Small intestine (tissue), 7 donors: ENCODE measurements around the gene GEMIN5. TPM values are rescaled to one million over a fixed set of nuclear protein-coding genes. Genes with fewer than 3 reads are reported as not detected.
"Not testable (repeated sequence)": the region's sequence is repeated elsewhere in the genome, so short reads cannot be mapped to it uniquely, and the experiment has no call there.

ENCODE experiments used
- DNase-seq, 2 donors: peaks; one replicate each; pipeline versions ENCODE4 v3.0.0 to v3.0.0-alpha.2; 2013
- FAIRE-seq: peaks from 2 replicates; lab custom pipeline; 2012; peaks lifted over from hg19 to GRCh38; lab: Jason Lieb, UNC
- H3K27ac ChIP-seq, 3 donors: one replicate each; pipeline ENCODE4 v1.5.1; 2013; ENCODE audit warnings: low read length in 2 of 3, mild to moderate bottlenecking in 2 of 3, control low read depth in 1 of 3, inconsistent platforms in 1 of 3, low read depth in 1 of 3, moderate library complexity in 1 of 3
- H3K27me3 ChIP-seq, 3 donors: one replicate each; pipeline ENCODE4 v1.6.1; 2013; ENCODE audit warnings: low read length in 3 of 3, inconsistent platforms in 1 of 3; ENCODE audit not compliant: control insufficient read depth in 3 of 3, insufficient read depth in 3 of 3
- H3K36me3 ChIP-seq, 3 donors: one replicate each; pipeline ENCODE4 v1.6.1; 2013; ENCODE audit warnings: low read length in 3 of 3, inconsistent platforms in 1 of 3, low read depth in 1 of 3, mild to moderate bottlenecking in 1 of 3, moderate library complexity in 1 of 3; ENCODE audit not compliant: control insufficient read depth in 3 of 3, insufficient read depth in 2 of 3
- H3K4me1 ChIP-seq, 3 donors: one replicate each; pipeline ENCODE4 v1.6.1; 2013; ENCODE audit warnings: low read length in 2 of 3, inconsistent platforms in 1 of 3, low read depth in 1 of 3, mild to moderate bottlenecking in 1 of 3, moderate library complexity in 1 of 3; ENCODE audit not compliant: control insufficient read depth in 3 of 3, insufficient read depth in 2 of 3
- H3K4me3 ChIP-seq, 3 donors: one replicate each; pipeline ENCODE4 v1.5.1; 2013; ENCODE audit warnings: low read length in 3 of 3, control low read depth in 1 of 3, inconsistent platforms in 1 of 3, low read depth in 1 of 3, mild to moderate bottlenecking in 1 of 3, moderate library complexity in 1 of 3
- H3K9me3 ChIP-seq, 2 donors: one replicate each; pipeline ENCODE4 v1.6.1; 2013; ENCODE audit warnings: low read depth in 1 of 2, low read length in 1 of 2; ENCODE audit not compliant: control insufficient read depth in 2 of 2, insufficient read depth in 1 of 2
- WGBS, 3 donors: extraction: QIAGEN DNeasy Blood & Tissue Kit; methylation state at CpG; one replicate each; pipeline ENCODE4 v1.1.7; 2013; 5-methylcytosine and 5-hydroxymethylcytosine counted together
- polyA plus RNA-seq, 4 donors: library from polyadenylated mRNA; stranded (reverse) in 3 of 4; unstranded in 1 of 4; fragments of 200-250 nt in 3 of 4; fragments of 120-200 nt in 1 of 4; gene quantifications; one replicate each; pipeline versions ENCODE4 v1.2.1 to v1.2.3, GENCODE V29; 2013
- donor health status: healthy with polysubstance abuse.
- donor health status: control.
- donor health status: control.
- donor health status: Bipolar disorder and iron deficiency.
- donor health status: healthy.

The GEMIN5 gene
- polyA plus RNA-seq, 4 donors: 1.4 to 11.6 (median 3.4) TPM

GRCh38 chr5:154905601-154906000 lies 32.4 kb downstream of the GEMIN5 start:
- not testable (repeated sequence) for H3K4me1 ChIP-seq, FAIRE-seq, H3K4me3 ChIP-seq, H3K9me3 ChIP-seq, H3K27me3 ChIP-seq, DNase-seq, H3K27ac ChIP-seq
- H3K36me3 ChIP-seq: peaks cover 12 to 53% (median 16%) of the 10 kb centered on the region in 3 donors
- 83 to 96% (median 87%) methylated on average over 7 of the region's 7 CpGs for WGBS, 3 donors

- FAIRE-seq (no peak), DNase-seq (no peak)
- Histone ChIP-seq H3K27ac (no peak overlapping the region), H3K9me3 (no peaks in the 10 kb centered on the region), H3K4me3 (no peak overlapping the region), H3K36me3 (peaks cover 18 to 47% (median 19%) of the 10 kb centered on the region in 3 donors), H3K4me1 (no peaks in the 10 kb centered on the region), H3K27me3 (no peaks in the 10 kb centered on the region)
- WGBS, 3 donors: 94 to 96% (median 96%) methylated on average over 6 of the region's 6 CpGs
These were observed 36.1 kb downstream of the GEMIN5 start for GRCh38 chr5:154901913-154902312.

- no peaks in the 10 kb centered on the region for H3K9me3 ChIP-seq
- no peak for DNase-seq
- H3K27me3 ChIP-seq: no peaks in the 10 kb centered on the region
- 93 to 99% (median 94%) methylated on average over 2 of the region's 2 CpGs for WGBS, 3 donors
- no peak for FAIRE-seq
- H3K36me3 ChIP-seq: peaks cover 18 to 44% (median 19%) of the 10 kb centered on the region in 3 donors
- H3K4me1 ChIP-seq: no peaks in the 10 kb centered on the region
- H3K4me3 ChIP-seq: no peak overlapping the region
- H3K27ac ChIP-seq: no peak overlapping the region
These were observed 36.7 kb downstream of the GEMIN5 start for GRCh38 chr5:154901276-154901675.

- FAIRE-seq (no peak), DNase-seq (no peak)
- H3K4me1 ChIP-seq: no peaks in the 10 kb centered on the region
- H3K27ac ChIP-seq: no peak overlapping the region
- no peak overlapping the region for H3K4me3 ChIP-seq
- no peaks in the 10 kb centered on the region for H3K27me3 ChIP-seq
- WGBS, 3 donors: 97 to 100% (median 98%) methylated on average over 1 of the region's 1 CpG
- no peaks in the 10 kb centered on the region for H3K9me3 ChIP-seq
- peaks cover 17 to 48% (median 21%) of the 10 kb centered on the region in 3 donors for H3K36me3 ChIP-seq
These were observed 37.9 kb downstream of the GEMIN5 start for GRCh38 chr5:154900066-154900465.

- Histone ChIP-seq H3K27me3 (no peaks in the 10 kb centered on the region), H3K4me1 (no peaks in the 10 kb centered on the region), H3K27ac (no peak overlapping the region), H3K9me3 (no peaks in the 10 kb centered on the region), H3K4me3 (no peak overlapping the region), H3K36me3 (peaks cover 16 to 47% (median 21%) of the 10 kb centered on the region in 3 donors)
- DNase-seq (no peak), FAIRE-seq (no peak)
- WGBS, 3 donors: 93 to 97% (median 96%) methylated on average over 9 of the region's 9 CpGs
These were observed 38.7 kb downstream of the GEMIN5 start for GRCh38 chr5:154899151-154899816.

- no peaks in the 10 kb centered on the region for H3K27me3 ChIP-seq
- no peaks in the 10 kb centered on the region for H3K9me3 ChIP-seq
- H3K36me3 ChIP-seq: peaks cover 14 to 54% (median 24%) of the 10 kb centered on the region in 3 donors
- H3K4me3 ChIP-seq: no peak overlapping the region
- H3K27ac ChIP-seq: no peak overlapping the region
- 96 to 97% (median 96%) methylated on average over 4 of the region's 4 CpGs for WGBS, 3 donors
- no peaks in the 10 kb centered on the region for H3K4me1 ChIP-seq
- DNase-seq: no peak
- no peak for FAIRE-seq
These were observed 39.8 kb downstream of the GEMIN5 start for GRCh38 chr5:154898210-154898609.

- no peak overlapping the region for H3K4me3 ChIP-seq
- H3K27me3 ChIP-seq: no peaks in the 10 kb centered on the region
- peaks cover 12 to 59% (median 22%) of the 10 kb centered on the region in 3 donors for H3K36me3 ChIP-seq
- DNase-seq: peak in 1 of 2 donors; percentile 58
- no peak overlapping the region for H3K27ac ChIP-seq
- FAIRE-seq: no peak
- no peaks in the 10 kb centered on the region for H3K4me1 ChIP-seq
- no peaks in the 10 kb centered on the region for H3K9me3 ChIP-seq
These were observed 41.3 kb downstream of the GEMIN5 start for GRCh38 chr5:154896562-154897165.

- FAIRE-seq: no peak
- H3K9me3 ChIP-seq: no peaks in the 10 kb centered on the region
- no peaks in the 10 kb centered on the region for H3K4me1 ChIP-seq
- no peak overlapping the region for H3K27ac ChIP-seq
- H3K27me3 ChIP-seq: no peaks in the 10 kb centered on the region
- DNase-seq: peak in 1 of 2 donors; percentile 31
- peaks cover 12 to 64% (median 22%) of the 10 kb centered on the region in 3 donors for H3K36me3 ChIP-seq
- no peak overlapping the region for H3K4me3 ChIP-seq
- WGBS, 3 donors: 77 to 86% (median 82%) methylated on average over 14 of the region's 14 CpGs
These were observed 42.1 kb downstream of the GEMIN5 start for GRCh38 chr5:154895606-154896561.
